ENCODE data around the gene STRADB. TPM values are rescaled to one million over a fixed set of nuclear protein-coding genes. Genes with fewer than 3 reads are reported as not detected.

Gene STRADB
- total RNA-seq, 1 experiment from 2014 or later = 24.0 TPM

GRCh38 chr2:201404699-201405280, 46.8 kb upstream of the STRADB start:
- Histone ChIP-seq H3F3A (ENCODE audit: insufficient read depth, low read depth) (peaks cover 9% of the 10 kb centered on the region; the same call in 1 of the 2 replicates), H3K4me2 (no peak overlapping the region), H3K27me3 (ENCODE audit: insufficient read depth, low read depth) (no peaks in the 10 kb centered on the region), H3K4me1 (replicated peaks; ENCODE audit: insufficient read depth) (peaks cover 29% of the 10 kb centered on the region), H3K4me3 (no peak overlapping the region), H3K9me3 (ENCODE audit: insufficient read depth, low read depth) (no peaks in the 10 kb centered on the region), H3K36me3 (ENCODE audit: low read depth) (no peaks in the 10 kb centered on the region), H3K79me2 (ENCODE audit: low read depth) (0 out of 2 replicates have a peak, but pooled peaks cover 11% of the 10 kb centered on the region), H4K20me1 (ENCODE audit: insufficient read depth) (no peaks in the 10 kb centered on the region), H2AFZ (no peak overlapping the region), H3K9me2 (ENCODE audit: insufficient read depth) (no peaks in the 10 kb centered on the region), H3K27ac (no peak overlapping the region)
- BruUV-seq (replicated peaks) = no TSS peak
- no peak for TF ChIP-seq CTCF (conservative IDR thresholded peaks at IDR 0.05)
- no peak for TF ChIP-seq EZH2 (IDR thresholded peaks at IDR 0.05; ENCODE audit: low read depth)
- POLR2A ChIA-PET (ENCODE audit: unreplicated experiment) = no interaction called here
- DNase-seq = no peak
- CTCF ChIA-PET = no interaction called here
- intact Hi-C loops (cut with micrococcal nuclease; ENCODE audit: unreplicated experiment) = loop anchor here (5.0 kb wide), 1 partner anchor 48 kb away; the partner anchor contains the start of genes STRADB and TRAK2

GRCh38 chr2:201406077-201406662, 45.4 kb upstream of the STRADB start:
- no TSS peak for BruUV-seq (replicated peaks)
- Histone ChIP-seq H3K9me3 (ENCODE audit: insufficient read depth, low read depth) (no peaks in the 10 kb centered on the region), H3K27ac (peak overlapping the region; percentile 42), H4K20me1 (ENCODE audit: insufficient read depth) (no peaks in the 10 kb centered on the region), H2AFZ (no peak overlapping the region), H3K27me3 (ENCODE audit: insufficient read depth, low read depth) (no peaks in the 10 kb centered on the region), H3K9me2 (ENCODE audit: insufficient read depth) (no peaks in the 10 kb centered on the region; the same call in 1 of the 2 replicates), H3K4me2 (peak overlapping the region; percentile 37; the same call in 1 of the 2 replicates), H3K4me1 (replicated peaks; ENCODE audit: insufficient read depth) (peaks cover 29% of the 10 kb centered on the region), H3K79me2 (ENCODE audit: low read depth) (0 out of 2 replicates have a peak, but pooled peaks cover 11% of the 10 kb centered on the region), H3K4me3 (no peak overlapping the region), H3F3A (ENCODE audit: insufficient read depth, low read depth) (peaks cover 9% of the 10 kb centered on the region; the same call in 1 of the 2 replicates), H3K36me3 (ENCODE audit: low read depth) (no peaks in the 10 kb centered on the region)
- no peak for TF ChIP-seq EZH2 (IDR thresholded peaks at IDR 0.05; ENCODE audit: low read depth)
- TF ChIP-seq CTCF (conservative IDR thresholded peaks at IDR 0.05) = no peak
- intact Hi-C loops (cut with micrococcal nuclease; ENCODE audit: unreplicated experiment) = no loop called here
- peak in 1 of 2 experiments; percentile 53 for DNase-seq
- ChIA-PET POLR2A (ENCODE audit: unreplicated experiment) (interaction anchor here (0.6 kb wide), 1 partner anchor 45 kb away, joined by 25 read pairs; the partner anchor contains the start of genes STRADB and TRAK2), CTCF (no interaction called here)

GRCh38 chr2:201407265-201407664, 44.3 kb upstream of the STRADB start:
- no peaks in the 10 kb centered on the region; the same call in 1 of the 2 replicates for H3K9me2 ChIP-seq (ENCODE audit: insufficient read depth)
- no peak overlapping the region for H3K4me3 ChIP-seq
- intact Hi-C loops (cut with micrococcal nuclease; ENCODE audit: unreplicated experiment) = no loop called here
- H3K27ac ChIP-seq = no peak overlapping the region
- TF ChIP-seq CTCF (conservative IDR thresholded peaks at IDR 0.05) = no peak
- TF ChIP-seq EZH2 (IDR thresholded peaks at IDR 0.05; ENCODE audit: low read depth) = no peak
- no peaks in the 10 kb centered on the region for H4K20me1 ChIP-seq (ENCODE audit: insufficient read depth)
- 0 out of 2 replicates have a peak, but pooled peaks cover 11% of the 10 kb centered on the region for H3K79me2 ChIP-seq (ENCODE audit: low read depth)
- H3F3A ChIP-seq (ENCODE audit: insufficient read depth, low read depth) = peaks cover 9% of the 10 kb centered on the region; the same call in 1 of the 2 replicates
- no peaks in the 10 kb centered on the region for H3K36me3 ChIP-seq (ENCODE audit: low read depth)
- no peak for DNase-seq
- H3K4me2 ChIP-seq = no peak overlapping the region
- H3K9me3 ChIP-seq (ENCODE audit: insufficient read depth, low read depth) = no peaks in the 10 kb centered on the region
- ChIA-PET POLR2A (ENCODE audit: unreplicated experiment) (interaction anchor here (0.6 kb wide), 1 partner anchor 22 kb away, joined by 3 read pairs; no protein-coding TSS in a partner anchor), CTCF (interaction anchor here (0.6 kb wide), 1 partner anchor 44 kb away, joined by 10 read pairs; the partner anchor contains the start of genes STRADB and TRAK2)
- no peaks in the 10 kb centered on the region for H3K27me3 ChIP-seq (ENCODE audit: insufficient read depth, low read depth)
- peaks cover 29% of the 10 kb centered on the region for H3K4me1 ChIP-seq (replicated peaks; ENCODE audit: insufficient read depth)
- no peak overlapping the region for H2AFZ ChIP-seq
- no TSS peak for BruUV-seq (replicated peaks)
